ENCODE measurements around the gene NUDT16L1.
"Not testable (repeated sequence)": the region's sequence is repeated elsewhere in the genome, so short reads cannot be mapped to it uniquely, and the experiment has no call there.

The NUDT16L1 gene

DNA sequence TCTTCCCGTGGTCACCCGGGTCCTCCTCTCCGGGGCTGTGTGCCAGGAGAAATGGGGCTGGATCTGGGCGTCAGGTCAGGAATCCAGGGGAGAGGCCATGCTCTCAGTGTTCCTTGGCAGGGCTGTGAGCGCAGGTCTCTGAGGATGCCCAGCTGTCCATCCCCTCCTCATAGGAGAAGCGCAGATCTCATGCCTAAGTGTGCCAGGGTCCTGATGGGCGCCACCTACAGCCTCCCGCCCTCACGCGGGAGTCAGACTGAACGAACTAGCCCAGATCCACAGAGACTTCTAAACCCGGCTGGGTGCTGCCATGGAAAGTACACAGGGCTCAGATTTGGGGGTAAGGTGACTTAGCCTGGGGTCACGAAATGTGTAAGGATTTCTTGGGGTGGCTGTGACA is 44.4 kb upstream of the NUDT16L1 start:
- TF ChIP-seq, protein P1, sequence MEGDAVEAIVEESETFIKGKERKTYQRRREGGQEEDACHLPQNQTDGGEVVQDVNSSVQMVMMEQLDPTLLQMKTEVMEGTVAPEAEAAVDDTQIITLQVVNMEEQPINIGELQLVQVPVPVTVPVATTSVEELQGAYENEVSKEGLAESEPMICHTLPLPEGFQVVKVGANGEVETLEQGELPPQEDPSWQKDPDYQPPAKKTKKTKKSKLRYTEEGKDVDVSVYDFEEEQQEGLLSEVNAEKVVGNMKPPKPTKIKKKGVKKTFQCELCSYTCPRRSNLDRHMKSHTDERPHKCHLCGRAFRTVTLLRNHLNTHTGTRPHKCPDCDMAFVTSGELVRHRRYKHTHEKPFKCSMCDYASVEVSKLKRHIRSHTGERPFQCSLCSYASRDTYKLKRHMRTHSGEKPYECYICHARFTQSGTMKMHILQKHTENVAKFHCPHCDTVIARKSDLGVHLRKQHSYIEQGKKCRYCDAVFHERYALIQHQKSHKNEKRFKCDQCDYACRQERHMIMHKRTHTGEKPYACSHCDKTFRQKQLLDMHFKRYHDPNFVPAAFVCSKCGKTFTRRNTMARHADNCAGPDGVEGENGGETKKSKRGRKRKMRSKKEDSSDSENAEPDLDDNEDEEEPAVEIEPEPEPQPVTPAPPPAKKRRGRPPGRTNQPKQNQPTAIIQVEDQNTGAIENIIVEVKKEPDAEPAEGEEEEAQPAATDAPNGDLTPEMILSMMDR (IDR thresholded peaks at IDR 0.05; ENCODE audit: low read length): no peak
- TF ChIP-seq EZH2 (IDR thresholded peaks at IDR 0.05; ENCODE audit: borderline replicate concordance, low read length): no peak
- Histone ChIP-seq H3K27ac (ENCODE audit: low read depth, low read length, poor library complexity, severe bottlenecking) (no peak overlapping the region), H3K9me3 (ENCODE audit: low read length) (no peaks in the 10 kb centered on the region), H2AFZ (ENCODE audit: low read length) (no peak overlapping the region), H3K4me1 (ENCODE audit: insufficient read depth, low read length, severe bottlenecking) (no peaks in the 10 kb centered on the region), H3K4me2 (ENCODE audit: low read length) (no peak overlapping the region), H3K79me2 (ENCODE audit: insufficient read depth, low read length) (no peaks in the 10 kb centered on the region), H3K36me3 (ENCODE audit: insufficient read depth, low read length) (peaks cover 25% of the 10 kb centered on the region), H3K9me2 (ENCODE audit: low read depth, low read length) (no peaks in the 10 kb centered on the region), H3K27me3 (ENCODE audit: insufficient read depth, low read length) (no peaks in the 10 kb centered on the region), H3K9ac (ENCODE audit: low read length) (no peak overlapping the region), H3K4me3 (ENCODE audit: low read depth, low read length, poor library complexity, severe bottlenecking) (no peak overlapping the region), H3F3A (ENCODE audit: insufficient read depth, low read length) (no peaks in the 10 kb centered on the region), H4K20me1 (ENCODE audit: insufficient read depth, low read length) (no peaks in the 10 kb centered on the region)

DNA sequence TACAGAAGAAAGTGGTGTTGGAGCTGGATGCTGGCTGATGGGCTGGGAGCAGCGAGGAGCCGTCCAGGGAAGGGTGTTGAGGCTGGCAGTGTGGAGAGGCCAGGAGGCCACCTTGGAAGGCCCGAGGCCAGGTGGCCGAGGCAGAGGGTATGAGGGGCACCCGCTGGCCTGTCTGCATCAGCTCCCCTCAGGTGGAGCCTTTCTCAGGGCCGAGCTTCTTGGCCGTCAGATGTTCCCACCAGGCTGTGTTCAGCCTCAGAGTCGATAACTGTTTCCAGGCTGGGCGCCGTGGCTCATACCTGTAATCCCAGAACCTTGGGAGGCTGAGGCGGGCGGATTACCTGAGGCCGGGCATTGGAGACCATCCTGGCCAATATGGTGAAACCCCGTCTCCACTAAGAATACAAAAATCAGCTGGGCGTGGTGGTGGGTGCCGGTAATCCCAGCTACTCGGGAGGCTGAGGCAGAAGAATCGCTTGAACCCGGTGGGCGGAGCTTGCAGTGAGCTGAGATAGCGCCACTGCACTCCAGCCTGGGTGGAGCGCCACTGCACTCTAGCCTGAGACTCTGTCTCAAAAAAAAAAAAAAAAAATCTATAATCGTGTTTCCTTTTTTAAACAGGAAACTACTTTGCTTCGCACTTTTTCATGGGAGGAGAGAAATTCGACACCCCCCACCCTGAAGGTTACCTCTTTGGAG is 43.5 kb upstream of the NUDT16L1 start:
- Histone ChIP-seq H3F3A (ENCODE audit: insufficient read depth, low read length) (no peaks in the 10 kb centered on the region), H3K27me3 (ENCODE audit: insufficient read depth, low read length) (no peaks in the 10 kb centered on the region), H3K79me2 (ENCODE audit: insufficient read depth, low read length) (no peaks in the 10 kb centered on the region), H3K9me2 (ENCODE audit: low read depth, low read length) (no peaks in the 10 kb centered on the region), H3K9me3 (ENCODE audit: low read length) (no peaks in the 10 kb centered on the region), H3K36me3 (ENCODE audit: insufficient read depth, low read length) (peaks cover 34% of the 10 kb centered on the region), H3K4me1 (ENCODE audit: insufficient read depth, low read length, severe bottlenecking) (no peaks in the 10 kb centered on the region), H3K4me3 (ENCODE audit: low read depth, low read length, poor library complexity, severe bottlenecking) (no peak overlapping the region), H3K27ac (ENCODE audit: low read depth, low read length, poor library complexity, severe bottlenecking) (no peak overlapping the region), H4K20me1 (ENCODE audit: insufficient read depth, low read length) (no peaks in the 10 kb centered on the region), H3K4me2 (ENCODE audit: low read length) (no peak overlapping the region), H2AFZ (ENCODE audit: low read length) (no peak overlapping the region), H3K9ac (ENCODE audit: low read length) (no peak overlapping the region)
- TF ChIP-seq, protein P1 (IDR thresholded peaks at IDR 0.05; ENCODE audit: low read length): no peak
- TF ChIP-seq EZH2 (IDR thresholded peaks at IDR 0.05; ENCODE audit: borderline replicate concordance, low read length): no peak

DNA sequence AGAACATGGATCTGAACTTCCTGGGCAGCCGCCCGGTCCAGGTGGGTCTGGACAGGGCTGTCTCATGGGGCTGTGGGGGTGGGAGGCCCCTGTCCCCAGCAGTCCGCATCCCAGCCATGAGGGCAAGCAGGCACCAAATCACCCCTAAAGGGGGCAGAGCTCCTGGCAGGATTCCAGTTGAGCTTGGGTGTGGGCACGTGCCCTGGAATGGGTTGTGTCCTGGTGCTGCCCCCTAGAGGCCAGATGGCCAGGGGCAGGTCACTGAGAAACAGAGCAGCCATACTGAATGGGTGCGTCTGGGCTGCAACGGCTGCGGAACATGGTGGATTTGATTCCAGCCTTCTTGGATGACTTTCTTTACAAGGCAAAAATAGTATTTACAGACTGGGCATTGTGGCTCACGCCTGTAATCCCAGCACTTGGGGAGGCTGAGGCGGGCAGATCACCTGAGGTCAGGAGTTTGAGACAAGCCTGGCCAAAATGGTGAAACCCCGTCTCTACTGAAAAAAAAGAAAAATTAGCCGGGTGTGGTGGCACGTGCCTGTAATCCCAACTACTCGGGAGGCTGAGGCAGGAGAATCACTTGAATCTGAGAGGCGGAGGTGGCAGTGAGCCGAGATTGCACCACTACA is 42.8 kb upstream of the NUDT16L1 start:
- H3K9ac ChIP-seq (ENCODE audit: low read length); H3K4me3 ChIP-seq (ENCODE audit: low read depth, low read length, poor library complexity, severe bottlenecking); H3K79me2 ChIP-seq (ENCODE audit: insufficient read depth, low read length); H2AFZ ChIP-seq (ENCODE audit: low read length); H3K27ac ChIP-seq (ENCODE audit: low read depth, low read length, poor library complexity, severe bottlenecking); H3K4me2 ChIP-seq (ENCODE audit: low read length); H4K20me1 ChIP-seq (ENCODE audit: insufficient read depth, low read length); H3K9me2 ChIP-seq (ENCODE audit: low read depth, low read length); H3K9me3 ChIP-seq (ENCODE audit: low read length); H3K27me3 ChIP-seq (ENCODE audit: insufficient read depth, low read length); H3F3A ChIP-seq (ENCODE audit: insufficient read depth, low read length); H3K4me1 ChIP-seq (ENCODE audit: insufficient read depth, low read length, severe bottlenecking): not testable (repeated sequence)
- peaks cover 41% of the 10 kb centered on the region for H3K36me3 ChIP-seq (ENCODE audit: insufficient read depth, low read length)
- TF ChIP-seq, protein P1 (IDR thresholded peaks at IDR 0.05; ENCODE audit: low read length): peak; percentile 92
